ENCODE data around the gene ATG3.
A peak's percentile ranks its signal among the peaks of the same experiment; 100 is the strongest.

The ATG3 gene

GRCh38 chr3:112560721-112561483 is 860 bp downstream of the ATG3 start:
- Histone ChIP-seq H3K4me1 (ENCODE audit: insufficient read depth, insufficient read length) (no peaks in the 10 kb centered on the region), H3K9me3 (ENCODE audit: insufficient read depth, low read length) (peaks cover 16% of the 10 kb centered on the region; the same call in 1 of the 2 replicates), H3K4me3 (ENCODE audit: insufficient read length, low read depth) (peak overlapping the region; percentile 78), H3K36me3 (ENCODE audit: insufficient read depth, insufficient read length, low read length) (peaks cover 13% of the 10 kb centered on the region), H3K27me3 (ENCODE audit: insufficient read depth, insufficient read length) (no peaks in the 10 kb centered on the region), H3K9ac (ENCODE audit: insufficient read length, low read depth) (peak overlapping the region; percentile 89)
- TF ChIP-seq YY1 (IDR thresholded peaks at IDR 0.05; ENCODE audit: insufficient read depth, insufficient read length) (no peak), SUZ12 (IDR thresholded peaks at IDR 0.05; ENCODE audit: extremely low read depth, insufficient read depth, insufficient read length) (no peak), ZNF274 (IDR thresholded peaks at IDR 0.05; ENCODE audit: low read depth, low read length) (no peak)
- peak; percentile 71 for DNase-seq (ENCODE audit: low read depth, low spot score)

- DNase-seq (ENCODE audit: low read depth, low spot score), result no peak
- H3K4me3 ChIP-seq (ENCODE audit: insufficient read length, low read depth), result peak overlapping the region; percentile 78
- no peaks in the 10 kb centered on the region for H3K4me1 ChIP-seq (ENCODE audit: insufficient read depth, insufficient read length)
- no peaks in the 10 kb centered on the region for H3K27me3 ChIP-seq (ENCODE audit: insufficient read depth, insufficient read length)
- peaks cover 21% of the 10 kb centered on the region; the same call in 1 of the 2 replicates for H3K9me3 ChIP-seq (ENCODE audit: insufficient read depth, low read length)
- TF ChIP-seq ZNF274 (IDR thresholded peaks at IDR 0.05; ENCODE audit: low read depth, low read length) (no peak), YY1 (IDR thresholded peaks at IDR 0.05; ENCODE audit: insufficient read depth, insufficient read length) (no peak), SUZ12 (IDR thresholded peaks at IDR 0.05; ENCODE audit: extremely low read depth, insufficient read depth, insufficient read length) (no peak)
- H3K36me3 ChIP-seq (ENCODE audit: insufficient read depth, insufficient read length, low read length), result peaks cover 18% of the 10 kb centered on the region
- peak overlapping the region; percentile 89 for H3K9ac ChIP-seq (ENCODE audit: insufficient read length, low read depth)
Observed at GRCh38 chr3:112560307-112560706, 1.5 kb downstream of the ATG3 start.

- no peaks in the 10 kb centered on the region for H3K4me1 ChIP-seq (ENCODE audit: insufficient read depth, insufficient read length)
- H3K36me3 ChIP-seq (ENCODE audit: insufficient read depth, insufficient read length, low read length), result peaks cover 18% of the 10 kb centered on the region
- no peak for DNase-seq (ENCODE audit: low read depth, low spot score)
- H3K27me3 ChIP-seq (ENCODE audit: insufficient read depth, insufficient read length), result no peaks in the 10 kb centered on the region
- no peak overlapping the region for H3K4me3 ChIP-seq (ENCODE audit: insufficient read length, low read depth)
- no peak overlapping the region for H3K9ac ChIP-seq (ENCODE audit: insufficient read length, low read depth)
- peaks cover 36% of the 10 kb centered on the region; the same call in 1 of the 2 replicates for H3K9me3 ChIP-seq (ENCODE audit: insufficient read depth, low read length)
- TF ChIP-seq ZNF274 (IDR thresholded peaks at IDR 0.05; ENCODE audit: low read depth, low read length) (no peak), YY1 (IDR thresholded peaks at IDR 0.05; ENCODE audit: insufficient read depth, insufficient read length) (no peak), SUZ12 (IDR thresholded peaks at IDR 0.05; ENCODE audit: extremely low read depth, insufficient read depth, insufficient read length) (no peak)
Observed at GRCh38 chr3:112557976-112558375, 3.8 kb downstream of the ATG3 start.

- Histone ChIP-seq H3K9me3 (ENCODE audit: insufficient read depth, low read length) (peaks cover 51% of the 10 kb centered on the region), H3K4me3 (ENCODE audit: insufficient read length, low read depth) (no peak overlapping the region), H3K27me3 (ENCODE audit: insufficient read depth, insufficient read length) (no peaks in the 10 kb centered on the region), H3K4me1 (ENCODE audit: insufficient read depth, insufficient read length) (no peaks in the 10 kb centered on the region), H3K36me3 (ENCODE audit: insufficient read depth, insufficient read length, low read length) (peaks cover 32% of the 10 kb centered on the region), H3K9ac (ENCODE audit: insufficient read length, low read depth) (no peak overlapping the region)
- DNase-seq (ENCODE audit: low read depth, low spot score), result no peak
- TF ChIP-seq YY1 (IDR thresholded peaks at IDR 0.05; ENCODE audit: insufficient read depth, insufficient read length) (no peak), SUZ12 (IDR thresholded peaks at IDR 0.05; ENCODE audit: extremely low read depth, insufficient read depth, insufficient read length) (no peak), ZNF274 (IDR thresholded peaks at IDR 0.05; ENCODE audit: low read depth, low read length) (no peak)
Observed at GRCh38 chr3:112555535-112556170, 6.1 kb downstream of the ATG3 start.

DNA sequence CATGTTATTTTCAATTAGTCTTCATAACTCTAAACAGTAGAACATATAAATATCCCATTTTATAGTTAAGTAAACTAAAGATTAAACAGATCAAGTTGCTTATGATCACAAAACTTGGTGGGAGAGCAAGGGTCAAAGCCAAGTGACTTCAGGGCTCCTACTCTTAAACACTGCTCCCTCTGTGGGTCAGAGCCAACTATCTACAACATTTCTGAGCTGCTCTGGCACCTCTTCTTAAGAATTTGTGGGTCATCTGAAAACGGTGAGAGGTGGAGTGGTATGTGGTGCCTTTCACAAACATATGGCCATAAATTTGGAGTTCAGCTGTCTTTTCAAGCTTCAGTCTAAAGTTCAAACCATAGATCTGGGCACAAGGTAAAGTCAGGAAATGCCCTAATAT is 10.9 kb downstream of the ATG3 start:
- Histone ChIP-seq H3K27me3 (ENCODE audit: insufficient read depth, insufficient read length) (no peaks in the 10 kb centered on the region), H3K36me3 (ENCODE audit: insufficient read depth, insufficient read length, low read length) (peaks cover 48% of the 10 kb centered on the region), H3K9me3 (ENCODE audit: insufficient read depth, low read length) (peaks cover 35% of the 10 kb centered on the region), H3K4me3 (ENCODE audit: insufficient read length, low read depth) (no peak overlapping the region), H3K9ac (ENCODE audit: insufficient read length, low read depth) (no peak overlapping the region), H3K4me1 (ENCODE audit: insufficient read depth, insufficient read length) (no peaks in the 10 kb centered on the region)
- DNase-seq (ENCODE audit: low read depth, low spot score), result no peak
- no peak for TF ChIP-seq YY1 (IDR thresholded peaks at IDR 0.05; ENCODE audit: insufficient read depth, insufficient read length)
- TF ChIP-seq ZNF274 (IDR thresholded peaks at IDR 0.05; ENCODE audit: low read depth, low read length), result no peak
- TF ChIP-seq SUZ12 (IDR thresholded peaks at IDR 0.05; ENCODE audit: extremely low read depth, insufficient read depth, insufficient read length), result no peak

DNA sequence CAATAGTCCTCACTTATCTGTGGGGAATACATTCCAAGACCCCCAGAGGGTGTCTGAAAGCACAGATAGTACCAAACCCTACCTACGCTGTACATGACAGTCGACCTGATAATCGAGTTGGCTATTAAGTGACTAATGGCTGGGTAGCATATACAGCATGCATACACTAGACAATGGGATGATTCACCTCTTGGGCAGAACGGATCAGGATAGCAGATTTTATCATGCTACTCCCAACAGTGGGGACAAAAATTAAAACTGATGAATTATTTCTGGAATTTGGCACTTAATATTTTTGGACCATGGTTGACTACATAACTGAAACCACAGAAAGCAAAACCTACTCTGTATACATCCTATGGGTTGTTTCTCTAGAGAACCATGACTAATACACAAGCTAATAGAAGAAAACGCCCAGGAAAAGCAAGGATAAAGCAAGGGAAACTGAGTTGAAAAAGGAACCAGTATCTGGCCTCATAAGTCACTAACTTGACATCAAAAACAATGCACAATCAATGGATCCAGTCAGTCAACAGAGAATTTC is 15.5 kb downstream of the ATG3 start:
- TF ChIP-seq ZNF274 (IDR thresholded peaks at IDR 0.05; ENCODE audit: low read depth, low read length), result no peak
- TF ChIP-seq SUZ12 (IDR thresholded peaks at IDR 0.05; ENCODE audit: extremely low read depth, insufficient read depth, insufficient read length), result no peak
- TF ChIP-seq YY1 (IDR thresholded peaks at IDR 0.05; ENCODE audit: insufficient read depth, insufficient read length), result no peak

More for the DNA sequence above, 15.5 kb downstream of the ATG3 start:
- no peaks in the 10 kb centered on the region for H3K9me3 ChIP-seq (ENCODE audit: insufficient read depth, low read length)
- H3K27me3 ChIP-seq (ENCODE audit: insufficient read depth, insufficient read length), result no peaks in the 10 kb centered on the region
- peaks cover 54% of the 10 kb centered on the region for H3K36me3 ChIP-seq (ENCODE audit: insufficient read depth, insufficient read length, low read length)
- DNase-seq (ENCODE audit: low read depth, low spot score), result no peak
- no peak overlapping the region for H3K9ac ChIP-seq (ENCODE audit: insufficient read length, low read depth)
- H3K4me3 ChIP-seq (ENCODE audit: insufficient read length, low read depth), result no peak overlapping the region
- no peaks in the 10 kb centered on the region for H3K4me1 ChIP-seq (ENCODE audit: insufficient read depth, insufficient read length)
